DND-41 (cell line): ENCODE results near the gene MDFI.

ENCODE experiments used
- CTCF ChIP-seq: IDR thresholded peaks from 2 replicates; pipeline ENCODE4 v1.5.1; 2012; ENCODE audit warnings: borderline replicate concordance, low read length, moderate library complexity, mild to moderate bottlenecking; ENCODE audit not compliant: poor library complexity, severe bottlenecking; ENCODE audit errors: extremely low read depth
- EZH2 ChIP-seq: IDR thresholded peaks from 3 replicates; pipeline ENCODE4 v1.6.1; 2012; ENCODE audit warnings: borderline replicate concordance, low read depth, mild to moderate bottlenecking, moderate library complexity, low read length, inconsistent platforms; ENCODE audit not compliant: severe bottlenecking

DNA sequence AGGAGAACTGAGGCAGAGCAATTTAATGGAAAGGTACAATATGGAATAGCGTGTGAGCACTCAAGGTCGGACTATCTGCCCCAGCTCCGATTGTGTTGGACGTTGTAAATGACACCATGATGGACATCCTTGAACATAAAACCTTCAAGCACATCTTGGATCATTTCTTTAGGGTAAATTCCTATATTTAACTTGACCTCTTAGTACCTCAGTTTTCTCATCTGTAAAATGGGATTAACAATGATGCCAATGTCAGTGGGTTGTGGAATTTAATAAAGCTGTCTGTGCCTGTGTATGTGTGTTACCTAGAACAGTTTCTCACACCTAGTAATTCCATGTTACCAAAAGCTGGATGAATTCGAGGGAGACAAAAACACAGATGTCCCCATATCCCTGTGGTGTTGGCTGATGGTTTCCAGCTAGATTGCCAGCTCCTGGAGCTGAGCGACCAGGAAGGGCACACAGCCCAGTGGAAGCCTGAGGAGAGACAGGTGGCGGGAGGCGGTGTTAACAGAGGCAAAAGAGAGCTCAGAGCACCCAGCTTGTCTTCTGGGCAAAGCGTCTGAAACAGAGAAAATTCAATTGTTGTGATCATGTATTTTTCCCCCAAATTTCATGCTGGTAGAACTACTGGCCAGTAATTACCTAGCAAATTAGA lies 32.6 kb downstream of the MDFI start:
- TF ChIP-seq CTCF, result no peak
- TF ChIP-seq EZH2, result no peak
